Caki2 (cell line): ENCODE results near the gene UPP1. TPM values are rescaled to one million over a fixed set of nuclear protein-coding genes. Genes with fewer than 3 reads are reported as not detected.
"Not testable (repeated sequence)": the region's sequence is repeated elsewhere in the genome, so short reads cannot be mapped to it uniquely, and the experiment has no call there.

Experiments used
- DNase-seq: peaks from one replicate; pipeline ENCODE4 v3.0.0-alpha.2; 2015; ENCODE audit warnings: low read depth
- in situ Hi-C: cut with HindIII; loops from 2 replicates; pipeline ENCODE4 v1.10.0; 2016; ENCODE audit warnings: low sequenced_read_pairs, low pct_unique_long_range_greater_than_20kb, mixed read lengths
- total RNA-seq: library from RNA; depleted of rRNA; stranded (reverse); fragments of >200 nt; shearing (Covaris generic); gene quantifications from 2 replicates; pipeline ENCODE4 v1.2.3, GENCODE V29; 2014; ENCODE audit warnings: low replicate concordance

UPP1 gene
- total RNA-seq, 1 experiment from 2014 or later = 163 TPM

DNA sequence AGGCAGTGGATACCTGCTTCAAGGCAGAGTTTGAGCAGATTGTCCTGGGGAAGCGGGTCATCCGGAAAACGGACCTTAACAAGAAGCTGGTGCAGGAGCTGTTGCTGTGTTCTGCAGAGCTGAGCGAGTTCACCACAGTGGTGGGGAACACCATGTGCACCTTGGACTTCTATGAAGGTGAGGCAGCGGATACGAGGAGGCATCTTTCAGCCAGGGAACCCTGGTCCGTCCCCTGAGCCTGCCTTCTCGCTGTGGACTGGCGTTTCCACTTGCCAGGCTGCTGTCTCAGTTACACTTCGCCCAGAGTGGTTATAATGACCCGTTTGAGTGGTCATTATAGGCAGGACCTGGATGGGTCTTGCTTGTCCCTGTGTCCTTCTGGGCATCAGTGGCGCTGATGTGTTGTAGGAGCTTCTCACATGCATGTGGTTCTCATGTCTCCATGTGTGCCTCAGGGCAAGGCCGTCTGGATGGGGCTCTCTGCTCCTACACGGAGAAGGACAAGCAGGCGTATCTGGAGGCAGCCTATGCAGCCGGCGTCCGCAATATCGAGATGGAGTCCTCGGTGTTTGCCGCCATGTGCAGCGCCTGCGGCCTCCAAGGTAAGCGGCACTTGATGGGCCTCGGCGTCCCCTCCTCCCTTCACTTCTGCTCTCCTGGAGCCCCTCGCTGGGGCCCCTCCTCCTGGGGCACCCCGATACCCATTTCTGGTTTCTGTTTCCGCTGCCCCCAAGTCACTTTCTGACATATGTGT is 18.0 kb downstream of the UPP1 start:
- in situ Hi-C loops = no loop called here
- DNase-seq = no peak

GRCh38 chr7:48107926-48108472 is 18.9 kb downstream of the UPP1 start:
- DNase-seq = no peak
- in situ Hi-C loops = no loop called here

- in situ Hi-C loops = no loop called here
- no peak for DNase-seq
Observed at GRCh38 chr7:48108959-48109847, 20.1 kb downstream of the UPP1 start.

DNA sequence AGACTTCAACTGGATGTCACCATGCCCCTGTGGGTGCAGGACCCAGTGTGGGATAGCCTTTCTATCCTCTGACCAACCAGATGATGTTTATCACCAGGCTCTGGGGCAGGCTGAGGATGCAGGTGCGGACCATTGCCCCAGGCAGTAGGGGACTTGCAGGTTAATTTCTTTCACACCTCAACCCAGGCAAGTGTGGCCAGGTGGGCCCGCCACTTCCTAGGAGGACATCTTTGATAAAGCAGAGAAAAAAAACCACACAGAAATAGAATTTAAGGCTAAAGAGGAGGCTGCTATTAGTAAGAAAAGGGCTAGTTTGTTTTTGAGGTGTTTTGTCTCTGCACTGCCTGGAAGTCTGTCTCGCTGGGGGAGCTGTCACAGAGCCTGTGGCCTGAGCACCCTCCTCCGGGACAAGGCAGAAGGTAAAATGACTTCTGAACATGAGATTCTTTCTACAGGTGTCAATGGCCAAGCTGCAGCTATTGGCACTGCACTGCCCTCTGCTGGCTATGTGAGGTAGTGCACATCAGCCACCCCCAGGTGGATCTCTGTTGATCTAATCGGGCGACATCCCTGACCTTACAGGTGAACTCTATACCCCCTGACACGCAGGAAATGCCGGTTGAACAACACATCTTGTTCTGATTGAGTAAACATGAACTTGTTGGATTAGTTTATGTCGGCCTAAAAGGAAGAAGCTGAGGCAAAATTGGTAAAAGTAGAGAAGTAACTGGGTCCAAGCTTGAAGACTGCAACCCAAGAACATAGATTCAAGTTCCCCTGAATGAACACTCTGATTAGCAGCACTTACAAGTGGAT is 21.0 kb downstream of the UPP1 start:
- in situ Hi-C loops = no loop called here
- DNase-seq = peak; percentile 56

- in situ Hi-C loops = no loop called here
- DNase-seq = no peak
Observed at GRCh38 chr7:48110868-48111267, 21.8 kb downstream of the UPP1 start.

DNA sequence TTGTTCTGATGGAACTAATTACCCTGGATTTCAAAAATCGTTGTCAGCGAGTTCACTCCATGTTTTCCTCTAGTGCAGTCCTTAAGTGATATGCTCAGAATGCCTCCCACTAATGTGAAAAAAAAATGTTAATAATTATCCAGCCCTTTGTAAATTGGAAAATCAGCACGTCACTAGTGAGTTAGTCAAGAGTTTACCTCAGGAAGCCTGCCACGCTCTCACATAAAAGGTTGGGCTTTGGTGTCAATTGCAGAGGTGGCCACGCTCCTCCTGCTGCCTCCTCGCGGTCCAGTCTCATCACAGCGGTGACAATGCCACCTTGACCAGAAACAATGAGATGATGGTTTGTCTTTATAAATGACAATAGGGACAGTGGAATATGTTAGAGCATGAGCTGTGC is 22.5 kb downstream of the UPP1 start:
- no peak for DNase-seq
- in situ Hi-C loops = no loop called here

DNA sequence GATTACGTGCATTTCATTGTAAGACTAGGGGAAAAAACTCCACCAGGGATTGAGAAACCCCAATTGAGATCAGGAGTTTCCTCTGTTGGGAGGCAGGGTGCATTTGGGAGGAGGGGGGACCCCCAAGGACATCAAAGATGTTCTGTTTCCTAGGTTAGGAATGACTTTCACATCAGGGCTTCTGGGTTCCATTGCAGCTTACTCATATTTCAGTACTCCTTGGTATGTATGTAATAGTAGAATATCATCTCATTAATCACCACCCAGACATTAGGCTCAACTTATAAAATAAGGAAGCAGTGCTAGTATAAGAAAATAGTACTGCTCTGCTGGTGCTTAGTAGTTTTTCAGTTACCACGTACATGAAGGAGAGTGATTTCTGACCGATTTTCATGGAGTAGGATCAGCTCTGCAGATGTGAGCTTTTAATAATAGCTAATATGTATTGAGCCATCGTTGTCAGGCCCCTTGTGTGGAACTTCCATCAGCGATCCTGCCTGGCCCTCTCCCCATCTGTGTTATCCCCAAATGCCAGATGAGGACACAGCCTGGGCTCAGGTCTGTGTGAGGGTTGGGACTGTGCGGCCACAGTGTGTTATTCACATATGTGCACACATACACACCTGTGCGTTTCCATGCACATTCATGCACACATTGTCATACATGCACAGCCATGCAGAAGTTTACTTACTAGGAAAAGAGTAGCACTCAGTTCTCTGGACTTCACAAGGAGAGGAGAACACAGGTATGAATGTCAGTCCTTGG is 23.5 kb downstream of the UPP1 start:
- in situ Hi-C loops = no loop called here
- no peak for DNase-seq

DNA sequence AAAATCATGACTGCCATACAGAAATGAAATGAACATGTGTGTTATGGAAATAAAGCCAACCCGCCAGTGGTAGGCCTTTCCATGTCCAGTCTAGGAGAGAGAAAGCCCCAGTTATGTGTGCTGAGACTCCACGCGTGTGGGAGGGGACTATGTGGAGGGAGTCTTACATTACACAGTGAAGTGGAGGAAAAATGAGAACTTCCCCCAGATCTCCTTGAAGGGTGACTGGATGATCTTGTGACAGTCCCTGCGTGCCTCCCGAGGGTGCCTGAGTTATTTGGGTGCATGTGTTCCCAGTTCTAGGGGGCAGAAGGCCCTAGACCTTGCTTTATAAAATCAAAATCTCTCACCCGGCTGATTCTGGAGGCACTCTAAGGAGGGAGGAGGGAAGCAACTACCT is 24.2 kb downstream of the UPP1 start:
- DNase-seq = no peak
- in situ Hi-C loops = no loop called here

- DNase-seq = no peak
Observed at GRCh38 chr7:48114115-48114514, 25.1 kb downstream of the UPP1 start.

GRCh38 chr7:48114589-48114988 is 25.5 kb downstream of the UPP1 start:
- in situ Hi-C loops = no loop called here
- no peak for DNase-seq

More at GRCh38 chr7:48114115-48114514, 25.1 kb downstream of the UPP1 start:
- in situ Hi-C loops = no loop called here

DNA sequence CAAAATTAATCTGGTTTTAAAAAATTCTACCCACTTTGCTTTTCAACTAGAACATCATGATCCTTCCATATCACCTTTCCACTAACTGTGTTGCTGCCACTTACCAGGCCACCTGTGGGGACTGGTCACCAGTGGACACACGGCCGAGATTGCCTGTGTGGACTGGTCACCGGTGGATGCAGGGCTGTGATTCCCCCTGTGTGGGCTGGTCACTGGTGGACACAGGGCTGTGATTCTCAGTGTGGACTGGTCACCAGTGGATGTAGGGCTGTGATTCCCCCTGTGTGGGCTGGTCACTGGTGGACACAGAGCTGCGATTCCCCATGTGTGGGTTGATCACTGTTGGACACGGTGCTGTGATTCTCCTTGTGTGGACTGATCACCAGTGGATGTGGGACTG is 27.0 kb downstream of the UPP1 start:
- DNase-seq = no peak
- in situ Hi-C loops = no loop called here

DNA sequence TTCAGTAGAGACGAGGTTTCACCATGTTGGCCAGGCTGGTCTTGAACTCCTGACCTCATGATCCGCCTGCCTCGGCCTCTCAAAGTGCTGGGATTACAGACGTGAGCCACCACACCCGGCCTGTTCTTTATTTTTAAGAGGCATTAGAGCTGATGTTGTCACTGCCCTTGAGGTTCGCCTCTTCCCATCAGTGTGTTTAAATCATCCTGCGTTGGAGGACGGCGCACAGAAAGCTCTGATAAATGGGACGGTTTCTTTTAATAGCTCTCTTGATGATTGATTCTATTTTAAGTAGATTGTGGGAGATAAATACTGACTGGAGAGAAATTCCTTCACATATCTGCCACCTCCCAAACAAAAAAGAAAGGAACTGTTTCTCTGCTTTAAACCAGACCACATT is 29.0 kb downstream of the UPP1 start:
- in situ Hi-C loops = no loop called here
- no peak for DNase-seq

GRCh38 chr7:48120536-48120935 is 31.5 kb downstream of the UPP1 start:
- in situ Hi-C loops, DNase-seq: not testable (repeated sequence)

- in situ Hi-C loops = no loop called here
- no peak for DNase-seq
Observed at GRCh38 chr7:48126037-48126436, 37.0 kb downstream of the UPP1 start.

DNA sequence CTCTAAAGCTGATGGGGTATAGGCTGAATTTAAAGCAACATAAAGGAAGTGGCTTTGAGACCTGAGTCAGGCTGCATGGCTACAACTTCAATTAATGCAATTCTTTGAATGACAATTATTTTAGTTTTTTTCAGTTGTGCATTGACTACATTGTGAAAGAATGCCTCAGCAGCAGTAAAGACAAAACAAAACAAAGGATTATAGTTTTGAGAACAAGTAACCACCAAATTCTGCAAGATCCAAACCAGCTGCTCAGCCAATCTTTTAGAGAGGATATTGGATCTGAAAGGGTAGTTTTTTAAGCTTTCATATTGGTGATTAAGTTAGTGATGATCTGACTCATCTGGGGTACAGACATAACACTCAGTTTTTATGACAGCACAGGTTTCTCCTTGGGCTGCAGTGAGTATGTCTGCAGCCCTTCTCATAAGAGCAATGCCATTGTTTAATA is 41.6 kb downstream of the UPP1 start:
- in situ Hi-C loops = no loop called here
- no peak for DNase-seq

DNA sequence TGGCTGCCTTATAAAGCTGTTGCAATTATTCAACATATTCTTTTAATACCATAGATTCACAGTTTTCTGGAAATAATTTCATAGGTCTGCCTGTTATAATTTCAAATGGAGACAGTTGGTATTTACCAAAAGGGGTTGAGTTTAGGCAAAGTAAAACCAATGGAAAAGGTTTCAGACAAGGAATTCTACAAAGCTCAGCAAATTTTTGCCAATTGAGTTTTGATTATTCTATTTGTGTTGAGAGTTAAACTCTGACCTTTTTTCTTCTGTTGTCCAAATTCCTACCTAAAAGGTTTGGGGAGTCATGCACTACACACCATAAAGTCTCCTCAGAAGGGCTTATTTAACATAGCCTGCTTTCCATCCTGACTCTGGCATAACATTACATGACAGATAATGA is 43.7 kb downstream of the UPP1 start:
- no peak for DNase-seq
- in situ Hi-C loops = no loop called here

DNA sequence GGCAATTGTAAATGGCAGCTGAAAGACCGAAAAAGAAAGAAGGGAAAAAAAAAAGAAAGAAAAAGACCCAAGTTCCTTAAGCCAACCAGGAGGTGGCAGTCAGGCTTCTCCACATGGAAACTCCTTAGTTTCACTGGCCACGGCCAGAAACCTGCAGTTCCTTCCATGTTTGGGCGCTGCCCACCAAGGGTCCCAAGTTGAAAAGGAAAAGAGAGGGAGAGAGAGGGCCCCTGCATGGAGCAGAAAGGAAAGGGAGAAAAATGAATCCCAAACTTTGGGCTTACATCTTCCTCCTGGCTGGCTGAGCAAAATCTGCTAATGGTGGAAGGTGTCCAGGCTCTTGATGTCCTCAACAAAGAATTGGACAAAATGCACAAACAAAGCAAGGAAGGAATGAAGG is 50.4 kb downstream of the UPP1 start:
- in situ Hi-C loops = no loop called here
- peak; percentile 18 for DNase-seq
